Keratinocyte (primary cell): ENCODE data around the gene PACSIN2. TPM values are rescaled to one million over a fixed set of nuclear protein-coding genes. Genes with fewer than 3 reads are reported as not detected.

Experiments
- DNase-seq: peaks from one replicate; pipeline ENCODE4 v3.0.0-alpha.2; 2011; ENCODE audit warnings: low read depth, missing footprints, low spot score
- FAIRE-seq: peaks from 2 replicates; lab custom pipeline; 2011; peaks lifted over from hg19 to GRCh38; lab: Jason Lieb, UNC
- H2AFZ ChIP-seq: 2 replicates; pipeline ENCODE4 v1.6.0; 2012; ENCODE audit warnings: low read length, control low read depth, inconsistent platforms; ENCODE audit not compliant: control insufficient read depth
- H3K27ac ChIP-seq: 2 replicates; pipeline ENCODE4 v1.5.1; 2011; ENCODE audit warnings: low read length; ENCODE audit not compliant: control insufficient read depth, insufficient read depth
- H3K27me3 ChIP-seq: 3 replicates; pipeline ENCODE4 v1.6.0; 2011; ENCODE audit warnings: low read length; ENCODE audit not compliant: control insufficient read depth, insufficient read depth; ENCODE audit errors: extremely low read depth
- H3K36me3 ChIP-seq, 2 experiments: 2 replicates in 1 of 2; 3 replicates in 1 of 2; pipeline ENCODE4 v1.5.1; 2011; ENCODE audit warnings: low read length in 2 of 2, mild to moderate bottlenecking in 1 of 2; ENCODE audit not compliant: control insufficient read depth in 2 of 2, insufficient read depth in 2 of 2; ENCODE audit errors: extremely low read depth in 1 of 2
- H3K4me1 ChIP-seq: 3 replicates; pipeline ENCODE4 v1.5.1; 2011; ENCODE audit warnings: low read length; ENCODE audit not compliant: control insufficient read depth, insufficient read depth; ENCODE audit errors: extremely low read depth
- H3K4me2 ChIP-seq: 3 replicates; pipeline ENCODE4 v1.6.0; 2011; ENCODE audit warnings: low read depth, low read length; ENCODE audit not compliant: control insufficient read depth, insufficient read depth; ENCODE audit errors: extremely low read depth
- H3K4me3 ChIP-seq, 3 experiments: fragments of 200-600 bp in 1 of 3; sonication (generic) in 1 of 3; 2 replicates in 2 of 3; 3 replicates in 1 of 3; pipeline ENCODE4 v1.5.1; 2011 to 2016; ENCODE audit warnings: low read length in 3 of 3, mild to moderate bottlenecking in 3 of 3, control low read depth in 2 of 3, inconsistent platforms in 1 of 3, low read depth in 1 of 3, mixed read lengths in 1 of 3, mixed run types in 1 of 3, moderate library complexity in 1 of 3; ENCODE audit not compliant: control insufficient read depth in 2 of 3, insufficient read depth in 2 of 3; ENCODE audit errors: extremely low read depth in 1 of 3
- H3K79me2 ChIP-seq: 2 replicates; pipeline ENCODE4 v1.6.0; 2012; ENCODE audit warnings: low read length; ENCODE audit not compliant: control insufficient read depth, insufficient read depth
- H3K9ac ChIP-seq: 3 replicates; pipeline ENCODE4 v1.6.0; 2011; ENCODE audit warnings: low read length; ENCODE audit not compliant: control insufficient read depth, insufficient read depth; ENCODE audit errors: extremely low read depth
- H3K9me1 ChIP-seq: 3 replicates; pipeline ENCODE4 v1.6.0; 2011; ENCODE audit warnings: low read length; ENCODE audit not compliant: control insufficient read depth, insufficient read depth; ENCODE audit errors: extremely low read depth
- H3K9me3 ChIP-seq: 2 replicates; pipeline ENCODE4 v1.5.1; 2012; ENCODE audit warnings: low read depth, low read length; ENCODE audit not compliant: control insufficient read depth
- H4K20me1 ChIP-seq: 3 replicates; pipeline ENCODE4 v1.6.0; 2011; ENCODE audit warnings: low read length; ENCODE audit not compliant: control insufficient read depth, insufficient read depth; ENCODE audit errors: extremely low read depth
- CTCF ChIP-seq, 3 experiments: IDR thresholded peaks in 1 of 3; conservative IDR thresholded peaks in 1 of 3; optimal IDR thresholded peaks in 1 of 3; 2 replicates in 2 of 3; 3 replicates in 1 of 3; pipeline versions ENCODE3 to v1.5.1; 2011; ENCODE audit warnings: low read length in 3 of 3, mild to moderate bottlenecking in 3 of 3, moderate library complexity in 2 of 3, control low read depth in 1 of 3, inconsistent platforms in 1 of 3; ENCODE audit not compliant: insufficient read depth in 2 of 3; ENCODE audit errors: extremely low read depth in 1 of 3
- EZH2 ChIP-seq: IDR thresholded peaks from one replicate; pipeline ENCODE4 v1.6.1; 2012; ENCODE audit warnings: inconsistent platforms, mild to moderate bottlenecking, low read length, moderate library complexity
- dilution Hi-C: fragments of 300-500 bp; cut with MboI; formaldehyde crosslinking; loops from one replicate; pipeline ENCODE4 v1.7.0; 2020; ENCODE audit warnings: low sequenced_read_pairs; ENCODE audit not compliant: extremely low pct_ligation_motif_present
- polyA plus RNA-seq, 5 experiments: library from polyadenylated mRNA; depleted of rRNA in 3 of 5; stranded (reverse) in 3 of 5; stranded (forward) in 1 of 5; unstranded in 1 of 5; fragments of >200 nt; gene quantifications; 1 replicate in 1 of 5; 2 replicates in 3 of 5; 3 replicates in 1 of 5; pipeline versions ENCODE4 v1.2.1 to v1.2.3, GENCODE V29; 2011 to 2012; ENCODE audit warnings: missing spikeins in 2 of 5, low read depth in 1 of 5, low replicate concordance in 1 of 5

The PACSIN2 gene
- polyA plus RNA-seq, 1 donor (not counting 4 experiments of a cell fraction or from before 2014, with no cell fraction given), result 55.5 TPM

DNA sequence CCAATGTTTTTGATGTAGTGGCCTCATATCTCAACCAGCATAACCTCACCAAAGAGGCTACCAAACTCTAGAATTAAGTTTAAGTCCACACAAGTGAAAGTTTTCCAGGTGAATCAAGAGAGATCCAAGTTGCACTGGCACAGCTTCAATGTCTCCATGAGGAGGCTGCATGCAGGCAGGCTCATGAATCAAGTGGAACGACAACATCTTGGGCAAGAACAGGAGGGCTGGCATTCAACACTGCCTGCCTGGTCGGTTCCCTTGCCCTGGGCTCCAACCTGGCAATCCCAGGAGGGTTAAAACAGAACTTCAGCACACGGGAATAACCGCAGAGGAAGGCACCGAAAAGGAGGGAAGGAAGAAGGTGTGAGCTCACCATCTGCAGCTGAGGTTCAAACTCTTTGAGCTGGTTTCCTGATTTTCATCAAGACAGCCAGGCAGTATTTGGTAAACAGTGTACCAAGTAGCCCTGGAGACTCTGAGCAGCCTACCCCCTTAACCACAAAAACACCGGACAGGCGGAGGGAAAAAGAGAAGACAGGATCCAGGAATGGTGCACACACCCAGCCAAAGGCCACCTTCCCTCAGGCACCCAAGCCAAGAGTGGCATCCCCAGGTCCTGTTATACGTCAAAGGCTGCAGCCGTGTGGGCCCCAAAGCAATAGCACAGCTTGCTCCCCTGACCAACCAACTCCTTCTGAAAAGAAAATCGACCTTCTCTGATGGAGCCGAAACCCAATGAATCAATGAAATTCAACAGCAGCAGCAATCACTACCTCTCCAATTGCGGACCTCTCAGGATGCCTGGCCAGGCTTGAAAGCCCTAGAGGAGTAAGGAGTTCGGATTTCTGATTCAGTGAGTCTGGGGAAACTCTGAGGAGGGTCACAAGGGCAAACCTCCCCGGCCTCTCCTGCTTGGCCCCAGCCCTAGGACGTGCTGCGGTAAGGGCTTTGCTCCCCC lies 1.3 kb downstream of the PACSIN2 start:
- Histone ChIP-seq H3K4me2 (peak overlapping the region; percentile 92), H3K9ac (peak overlapping the region; percentile 83), H2AFZ (no peak overlapping the region), H3K4me3 (peak overlapping the region; percentile 82 to 84 (median 83)), H3K27ac (peak overlapping the region; percentile 66), H3K79me2 (peaks cover 61% of the 10 kb centered on the region), H3K4me1 (peaks cover 20% of the 10 kb centered on the region), H3K36me3 (no peaks in the 10 kb centered on the region), H4K20me1 (peaks cover 6% of the 10 kb centered on the region), H3K27me3 (no peaks in the 10 kb centered on the region), H3K9me1 (peaks cover 2% of the 10 kb centered on the region), H3K9me3 (no peaks in the 10 kb centered on the region)
- dilution Hi-C loops, result no loop called here
- no peak for DNase-seq
- peak; percentile 46 for FAIRE-seq
- TF ChIP-seq CTCF (optimal IDR thresholded peaks at IDR 0.05 in 1 of 3, IDR thresholded peaks at IDR 0.05 in 1 of 3, conservative IDR thresholded peaks at IDR 0.05 in 1 of 3; ENCODE audit: extremely low read depth in 1 of 3, insufficient read depth in 2 of 3, low read length in 3 of 3), result no peak
- no peak for TF ChIP-seq EZH2

GRCh38 chr22:43012390-43012789 lies 2.6 kb downstream of the PACSIN2 start:
- Histone ChIP-seq H3K27ac (no peak overlapping the region), H3K79me2 (peaks cover 73% of the 10 kb centered on the region), H2AFZ (no peak overlapping the region), H3K4me3 (no peak overlapping the region), H3K4me1 (peaks cover 20% of the 10 kb centered on the region), H3K27me3 (no peaks in the 10 kb centered on the region), H3K4me2 (no peak overlapping the region), H3K9me1 (peaks cover 8% of the 10 kb centered on the region), H3K9me3 (no peaks in the 10 kb centered on the region), H3K9ac (no peak overlapping the region), H4K20me1 (peaks cover 13% of the 10 kb centered on the region), H3K36me3 (no peaks in the 10 kb centered on the region)
- TF ChIP-seq CTCF (optimal IDR thresholded peaks at IDR 0.05 in 1 of 3, IDR thresholded peaks at IDR 0.05 in 1 of 3, conservative IDR thresholded peaks at IDR 0.05 in 1 of 3; ENCODE audit: extremely low read depth in 1 of 3, insufficient read depth in 2 of 3, low read length in 3 of 3) (no peak), EZH2 (no peak)
- FAIRE-seq, result no peak
- DNase-seq, result no peak
- dilution Hi-C loops, result no loop called here
